Measurements from ENCODE around the gene NXNL1.

The NXNL1 gene

DNA sequence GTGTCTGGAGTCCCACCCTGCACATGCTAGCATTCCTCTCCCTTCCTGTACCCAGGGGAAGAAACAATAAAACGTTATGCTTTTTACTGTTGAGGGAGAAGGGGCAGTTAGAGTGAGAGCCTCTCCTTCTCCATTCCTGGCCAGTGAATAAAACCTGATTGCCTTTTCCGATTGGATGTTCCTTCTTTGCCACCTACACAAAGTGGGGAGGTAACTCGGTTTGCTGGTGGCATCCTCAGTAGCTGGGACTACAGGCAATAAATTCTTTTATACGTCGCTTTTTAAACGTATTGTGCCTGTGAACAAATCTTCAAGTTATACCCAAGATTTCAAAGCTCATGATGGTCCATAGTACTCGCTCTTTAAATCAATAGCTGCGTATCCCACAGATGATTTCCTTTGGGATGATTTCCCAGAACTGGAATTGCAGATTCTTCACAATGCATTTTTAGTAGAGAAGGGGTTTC, 41.5 kb downstream of the NXNL1 start:
- DNase-seq: no peak

DNA sequence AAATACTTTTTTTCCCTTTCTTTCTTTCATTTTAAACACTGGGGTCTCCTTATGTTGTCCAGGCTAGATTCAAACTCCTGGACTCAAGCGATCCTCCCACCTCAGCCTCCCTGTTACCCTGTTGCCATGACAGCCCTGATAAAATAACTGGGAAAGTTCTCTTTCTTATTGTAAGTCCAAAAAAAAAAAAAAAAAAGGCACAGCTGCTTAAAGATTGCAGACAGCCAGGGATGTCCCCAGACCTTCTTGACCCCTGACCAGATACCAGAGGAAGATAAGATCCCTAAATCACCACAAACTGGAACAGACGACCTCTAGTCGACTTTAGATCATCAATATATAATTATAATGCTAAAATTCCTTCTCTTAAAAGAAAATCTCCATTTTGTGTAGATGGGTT, 42.0 kb downstream of the NXNL1 start:
- no peak for DNase-seq

DNA sequence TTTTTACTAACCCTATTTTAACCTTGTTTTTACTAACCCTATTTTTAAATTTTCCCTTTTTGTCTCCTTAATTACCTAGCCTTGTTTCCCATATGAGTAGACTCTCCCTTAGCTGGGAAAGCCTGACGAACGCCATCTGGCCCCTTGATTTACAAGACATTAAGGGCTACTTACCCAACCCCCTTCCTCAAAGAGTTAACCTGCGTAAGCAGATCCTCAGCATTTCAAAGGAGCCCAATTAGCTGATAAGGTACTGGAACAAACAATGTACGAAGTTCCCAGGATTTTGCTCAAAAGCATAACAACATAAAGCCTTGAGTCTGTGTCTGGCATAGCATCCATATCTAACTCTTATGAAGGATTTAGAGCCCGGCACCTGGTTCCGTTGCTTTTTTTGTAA, 45.6 kb downstream of the NXNL1 start:
- DNase-seq: no peak

DNA sequence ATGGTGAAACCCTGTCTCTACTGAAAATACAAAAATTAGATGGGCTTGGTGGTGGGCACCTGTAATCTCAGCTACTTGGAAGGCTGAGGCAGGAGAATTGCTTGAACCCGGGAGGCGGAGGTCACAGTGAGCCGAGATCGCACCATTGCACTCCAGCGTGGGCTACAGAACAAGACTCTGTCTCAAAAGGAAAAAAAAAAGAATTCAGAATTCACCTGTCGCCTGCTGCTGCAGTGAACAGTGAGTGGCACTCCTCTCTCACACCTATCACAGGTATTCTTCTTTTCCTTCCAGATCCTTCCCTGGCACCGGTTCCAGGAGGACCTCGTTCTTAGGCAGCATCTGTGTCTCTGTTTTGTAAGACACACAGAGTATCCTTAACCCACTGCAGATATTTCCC, 46.6 kb downstream of the NXNL1 start:
- no peak for DNase-seq

DNA sequence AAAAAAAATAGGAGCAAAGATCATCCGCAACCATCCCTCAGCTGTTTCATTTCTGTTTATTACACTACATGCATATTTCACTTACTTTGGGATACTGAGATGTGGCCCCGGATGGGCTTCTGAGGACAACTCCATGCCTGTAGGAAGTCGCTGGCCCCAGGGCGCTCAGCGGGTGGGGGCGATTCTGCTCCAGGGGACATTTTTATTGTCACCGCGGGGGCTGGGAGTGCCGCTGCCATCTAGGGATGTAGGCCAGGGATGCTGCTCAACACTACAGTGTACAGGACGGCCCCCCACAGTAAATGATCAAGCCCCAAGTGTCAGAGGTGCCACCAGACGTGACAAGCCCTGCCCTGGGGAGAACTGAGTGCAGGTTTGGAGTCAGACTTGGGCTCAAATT, 48.9 kb downstream of the NXNL1 start:
- no peak for DNase-seq

DNA sequence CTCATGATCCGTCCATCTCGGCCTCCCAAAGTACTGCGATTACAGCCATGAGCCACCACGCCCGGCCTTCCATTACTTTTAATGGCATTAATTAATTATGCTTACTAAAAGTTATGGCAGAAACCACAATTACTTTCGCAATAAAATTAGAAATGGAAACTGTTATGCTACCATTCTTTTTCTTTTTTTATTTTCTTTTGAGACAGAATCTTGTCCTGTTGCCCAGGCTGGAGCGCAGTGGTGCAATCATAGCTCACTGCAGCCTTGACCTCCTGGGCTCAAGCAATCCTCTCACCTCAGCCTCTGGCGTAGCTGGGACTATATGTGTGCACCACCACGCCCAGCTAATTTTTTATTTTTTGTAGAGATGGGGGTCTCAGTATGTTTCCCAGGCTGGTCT, 50.7 kb downstream of the NXNL1 start:
- no peak for DNase-seq

DNA sequence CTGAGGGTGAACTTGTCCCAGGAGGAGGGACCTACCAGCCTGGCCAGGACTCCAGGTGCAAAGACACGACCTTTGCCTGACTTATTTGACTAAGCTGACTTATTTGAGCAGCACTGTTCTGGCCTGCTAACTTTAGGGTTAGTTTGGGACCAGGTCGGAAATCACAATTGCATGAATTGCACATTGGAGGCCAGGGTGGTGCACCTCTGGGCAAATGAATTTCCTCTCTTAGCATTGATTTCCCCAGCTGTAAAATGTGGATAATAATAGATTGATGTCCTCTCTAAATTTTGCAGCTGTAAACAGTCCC, 53.9 kb downstream of the NXNL1 start:
- no peak for DNase-seq

DNA sequence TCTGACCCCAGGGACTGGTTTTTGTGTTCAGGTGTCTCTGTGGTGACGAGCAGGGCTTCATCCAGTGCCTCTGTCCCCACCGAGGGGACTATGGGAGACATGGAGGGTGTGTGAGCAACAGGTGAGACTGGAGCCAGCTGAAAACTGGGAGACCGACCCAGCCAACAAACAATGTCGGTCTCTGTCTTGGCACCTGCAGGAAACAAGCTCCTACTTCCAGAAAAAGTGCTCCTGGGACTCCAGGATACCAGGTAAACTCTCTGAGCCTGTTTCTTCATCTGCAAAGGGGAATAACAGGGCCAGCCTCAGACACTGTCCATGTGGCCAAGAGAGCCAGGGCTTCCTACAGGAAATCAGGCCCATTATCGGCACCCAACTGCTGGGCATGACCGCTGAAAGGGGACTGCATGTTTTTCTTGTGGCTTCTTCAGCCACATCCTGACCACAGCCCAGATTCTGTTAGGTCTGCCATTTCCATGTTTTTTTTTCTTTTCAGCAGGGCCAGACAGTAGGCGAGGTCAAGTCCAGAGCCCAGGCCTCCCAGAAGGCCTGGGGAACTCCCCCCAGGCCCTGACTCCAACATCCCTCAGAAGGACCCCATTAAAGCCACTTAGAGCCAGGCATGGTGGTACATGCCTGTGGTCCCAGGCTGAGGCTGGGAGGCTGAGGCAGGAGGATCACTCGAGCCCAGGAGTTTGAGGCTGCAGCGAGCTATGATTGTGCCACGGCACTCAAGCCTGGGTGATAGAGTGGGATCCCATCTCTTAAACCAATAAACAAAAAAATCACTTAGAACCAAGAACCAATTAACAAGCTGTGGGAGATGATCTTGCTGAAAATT, 54.5 kb downstream of the NXNL1 start:
- DNase-seq: no peak

Data from fibroblast of skin of abdomen (primary cell).